Epithelial cell of proximal tubule (primary cell): ENCODE data around the gene PCNT. TPM values are rescaled to one million over a fixed set of nuclear protein-coding genes. Genes with fewer than 3 reads are reported as not detected.

Experiments
- DNase-seq: peaks from one replicate; pipeline ENCODE4 v3.0.0-alpha.2; 2011; ENCODE audit warnings: low read depth
- H3K4me3 ChIP-seq: 2 replicates; pipeline ENCODE4 v1.5.1; 2011; ENCODE audit warnings: low read depth, mild to moderate bottlenecking, low read length
- total RNA-seq: library from RNA; depleted of rRNA; stranded (reverse); fragments of >200 nt; gene quantifications from 2 replicates; pipeline ENCODE4 v1.2.3, GENCODE V29; 2015
- TF ChIP-seq, protein P1 (sequence below): conservative IDR thresholded peaks from 2 replicates; pipeline ENCODE4 v1.5.1; 2012; ENCODE audit warnings: low read depth, mild to moderate bottlenecking, low read length

Gene PCNT
- total RNA-seq, 1 donor from 2014 or later = 18.7 TPM

DNA sequence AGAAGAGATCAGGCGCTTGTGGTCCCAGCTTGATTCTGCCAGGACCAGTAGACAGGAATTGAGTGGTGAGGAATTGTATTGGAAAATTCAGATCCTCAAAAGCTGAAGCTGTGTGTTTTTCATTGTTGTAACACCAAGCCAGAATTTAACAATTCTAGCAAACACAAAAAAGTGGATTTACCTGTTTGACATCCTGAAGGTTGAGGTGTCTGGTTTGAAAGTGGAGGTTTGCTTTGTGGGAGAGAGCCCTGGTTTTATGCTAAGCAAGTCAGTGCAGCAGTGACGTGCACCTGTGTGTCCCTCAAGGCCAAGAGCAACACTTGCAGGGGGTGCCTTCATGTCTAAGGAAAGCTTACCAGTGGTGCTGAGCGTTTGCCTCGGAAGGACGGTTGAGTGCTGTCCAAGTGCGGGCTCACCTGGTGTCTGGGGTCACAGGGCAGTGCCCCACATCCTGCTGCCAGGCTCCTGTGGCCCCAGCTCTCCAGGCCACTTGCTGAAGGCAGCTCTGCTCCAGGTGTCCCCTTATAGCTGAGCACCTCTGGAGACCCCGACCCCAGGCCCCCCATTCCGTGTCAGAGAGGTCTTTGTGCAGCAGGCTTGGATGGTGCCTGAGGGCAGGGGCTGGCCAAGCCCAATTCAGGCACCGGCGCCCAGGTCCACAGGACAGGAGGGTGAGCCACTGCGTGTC, 27.7 kb downstream of the PCNT start:
- TF ChIP-seq, protein P1, sequence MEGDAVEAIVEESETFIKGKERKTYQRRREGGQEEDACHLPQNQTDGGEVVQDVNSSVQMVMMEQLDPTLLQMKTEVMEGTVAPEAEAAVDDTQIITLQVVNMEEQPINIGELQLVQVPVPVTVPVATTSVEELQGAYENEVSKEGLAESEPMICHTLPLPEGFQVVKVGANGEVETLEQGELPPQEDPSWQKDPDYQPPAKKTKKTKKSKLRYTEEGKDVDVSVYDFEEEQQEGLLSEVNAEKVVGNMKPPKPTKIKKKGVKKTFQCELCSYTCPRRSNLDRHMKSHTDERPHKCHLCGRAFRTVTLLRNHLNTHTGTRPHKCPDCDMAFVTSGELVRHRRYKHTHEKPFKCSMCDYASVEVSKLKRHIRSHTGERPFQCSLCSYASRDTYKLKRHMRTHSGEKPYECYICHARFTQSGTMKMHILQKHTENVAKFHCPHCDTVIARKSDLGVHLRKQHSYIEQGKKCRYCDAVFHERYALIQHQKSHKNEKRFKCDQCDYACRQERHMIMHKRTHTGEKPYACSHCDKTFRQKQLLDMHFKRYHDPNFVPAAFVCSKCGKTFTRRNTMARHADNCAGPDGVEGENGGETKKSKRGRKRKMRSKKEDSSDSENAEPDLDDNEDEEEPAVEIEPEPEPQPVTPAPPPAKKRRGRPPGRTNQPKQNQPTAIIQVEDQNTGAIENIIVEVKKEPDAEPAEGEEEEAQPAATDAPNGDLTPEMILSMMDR = no peak
- no peak for DNase-seq
- no peak overlapping the region for H3K4me3 ChIP-seq

GRCh38 chr21:46352164-46352515, 28.2 kb downstream of the PCNT start:
- H3K4me3 ChIP-seq = no peak overlapping the region
- TF ChIP-seq, protein P1 = no peak
- no peak for DNase-seq

DNA sequence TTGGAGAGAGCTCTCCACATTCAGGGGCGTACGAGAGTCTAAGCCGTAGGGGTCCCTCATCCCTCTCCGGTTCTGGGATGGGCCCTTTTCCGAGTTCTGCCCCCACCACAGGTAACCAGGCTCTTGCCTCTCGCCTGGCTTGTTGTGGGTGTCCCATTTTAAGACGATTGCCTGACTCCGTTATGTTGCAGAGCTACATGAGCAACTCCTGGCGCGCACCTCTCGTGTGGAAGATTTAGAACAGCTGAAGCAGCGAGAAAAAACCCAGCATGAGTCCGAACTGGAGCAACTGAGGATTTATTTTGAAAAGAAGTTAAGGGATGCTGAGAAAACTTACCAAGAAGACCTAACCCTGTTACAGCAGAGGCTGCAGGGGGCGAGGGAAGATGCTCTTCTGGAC, 29.0 kb downstream of the PCNT start:
- no peak overlapping the region for H3K4me3 ChIP-seq
- no peak for DNase-seq
- TF ChIP-seq, protein P1 = no peak

- TF ChIP-seq, protein P1 = no peak
- no peak overlapping the region for H3K4me3 ChIP-seq
- DNase-seq = no peak
Observed at GRCh38 chr21:46354046-46354445, 30.1 kb downstream of the PCNT start.

DNA sequence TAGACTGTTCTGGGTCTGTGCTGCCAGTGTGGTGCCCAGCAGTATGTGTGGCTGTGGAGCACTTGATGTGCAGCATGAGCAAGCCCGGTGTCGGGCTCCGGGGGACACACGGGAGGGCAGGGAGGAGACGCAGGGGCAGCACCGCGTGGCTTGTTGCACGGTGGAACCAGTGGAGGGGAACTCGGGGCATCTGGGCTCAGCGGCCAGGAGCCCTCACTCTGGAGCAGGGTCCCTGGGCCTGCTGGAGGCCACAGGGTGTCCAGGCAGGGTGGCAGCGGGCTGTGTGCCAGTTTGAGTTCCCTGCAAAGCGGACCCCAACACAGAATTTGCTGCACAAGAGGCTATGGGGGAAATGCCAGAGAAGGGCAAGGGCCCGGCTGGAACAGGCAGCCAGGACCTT, 30.6 kb downstream of the PCNT start:
- H3K4me3 ChIP-seq = no peak overlapping the region
- TF ChIP-seq, protein P1 = no peak
- no peak for DNase-seq

DNA sequence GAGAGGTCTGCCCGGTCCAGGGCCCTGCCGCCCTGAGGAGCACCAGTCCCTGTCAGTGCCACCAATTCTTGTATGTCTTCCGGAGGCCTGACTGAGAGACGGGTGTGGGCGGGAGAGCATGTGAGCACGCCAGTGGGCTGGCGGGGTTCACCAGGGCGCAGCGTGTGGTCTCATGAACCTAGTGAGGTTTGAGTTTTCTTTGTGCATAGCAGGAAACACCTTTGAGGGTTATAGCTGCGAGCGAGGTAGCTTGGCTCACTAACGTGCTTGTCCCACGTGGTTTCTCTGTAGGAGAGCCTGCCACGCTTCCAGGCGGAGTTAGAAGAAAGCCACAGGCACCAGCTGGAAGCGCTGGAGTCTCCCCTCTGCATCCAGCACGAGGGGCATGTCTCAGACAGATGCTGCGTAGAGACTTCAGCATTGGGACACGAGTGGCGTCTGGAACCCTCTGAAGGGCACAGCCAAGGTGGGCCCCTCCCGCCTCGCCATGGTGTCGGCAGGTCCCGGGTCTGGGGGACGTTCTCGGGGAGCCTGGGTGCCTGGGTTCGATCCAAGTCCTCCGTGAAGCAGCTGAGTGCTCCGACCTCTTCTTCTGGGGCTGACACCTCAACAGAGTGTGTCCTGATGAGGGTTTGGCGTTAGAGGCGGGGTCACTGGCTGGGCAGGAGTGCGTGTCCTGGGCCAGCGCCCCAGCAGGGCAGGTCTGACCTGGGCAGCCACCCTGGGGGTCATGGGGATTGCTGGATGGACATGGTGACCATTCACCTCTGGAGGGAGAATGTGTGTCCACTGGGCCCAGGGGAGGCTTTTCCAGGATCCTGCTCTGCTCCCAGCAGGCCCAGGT, 31.4 kb downstream of the PCNT start:
- TF ChIP-seq, protein P1 = no peak
- H3K4me3 ChIP-seq = no peak overlapping the region

DNA sequence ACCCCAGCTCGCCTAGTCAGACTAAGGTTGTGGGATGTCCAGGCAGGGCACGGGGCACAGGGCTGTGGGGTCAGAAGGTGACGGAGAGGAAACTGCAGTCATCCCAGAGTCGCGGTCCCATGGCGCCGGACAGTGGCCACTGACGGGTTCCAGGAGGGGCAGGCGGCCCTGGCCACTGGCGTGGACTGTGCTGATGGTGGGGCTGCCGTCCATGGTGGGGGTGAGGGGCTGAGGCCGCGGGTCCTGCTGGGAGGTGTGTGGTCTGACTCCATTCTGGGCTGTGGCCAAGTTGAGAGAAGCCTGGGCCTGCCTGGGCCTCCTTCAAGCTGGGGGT, 32.0 kb downstream of the PCNT start:
- no peak overlapping the region for H3K4me3 ChIP-seq
- TF ChIP-seq, protein P1 = no peak
- no peak for DNase-seq

More for the DNA sequence above, 31.4 kb downstream of the PCNT start:
- no peak for DNase-seq
